ENCODE results near the gene VPS35.

DNA sequence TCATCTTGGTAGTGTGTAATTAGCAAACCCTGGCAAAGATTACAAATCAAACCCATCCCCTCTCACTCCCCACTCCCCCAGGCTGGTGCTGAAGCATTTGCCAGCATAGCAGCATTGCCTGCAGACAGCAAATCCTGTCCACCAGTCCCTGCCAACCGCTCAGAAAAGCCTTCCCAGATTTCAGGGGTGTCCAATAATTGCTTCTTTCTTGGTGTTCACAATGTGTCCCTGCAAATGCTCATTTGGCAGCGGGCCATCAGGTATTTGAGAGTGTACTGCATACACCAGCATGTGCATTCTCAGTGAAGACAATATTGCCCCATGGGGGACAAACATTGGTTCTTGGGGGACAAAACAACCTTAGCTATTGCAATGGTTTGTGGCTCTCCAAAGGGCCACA is 28.7 kb upstream of the VPS35 start:
- TF ChIP-seq, protein P1, sequence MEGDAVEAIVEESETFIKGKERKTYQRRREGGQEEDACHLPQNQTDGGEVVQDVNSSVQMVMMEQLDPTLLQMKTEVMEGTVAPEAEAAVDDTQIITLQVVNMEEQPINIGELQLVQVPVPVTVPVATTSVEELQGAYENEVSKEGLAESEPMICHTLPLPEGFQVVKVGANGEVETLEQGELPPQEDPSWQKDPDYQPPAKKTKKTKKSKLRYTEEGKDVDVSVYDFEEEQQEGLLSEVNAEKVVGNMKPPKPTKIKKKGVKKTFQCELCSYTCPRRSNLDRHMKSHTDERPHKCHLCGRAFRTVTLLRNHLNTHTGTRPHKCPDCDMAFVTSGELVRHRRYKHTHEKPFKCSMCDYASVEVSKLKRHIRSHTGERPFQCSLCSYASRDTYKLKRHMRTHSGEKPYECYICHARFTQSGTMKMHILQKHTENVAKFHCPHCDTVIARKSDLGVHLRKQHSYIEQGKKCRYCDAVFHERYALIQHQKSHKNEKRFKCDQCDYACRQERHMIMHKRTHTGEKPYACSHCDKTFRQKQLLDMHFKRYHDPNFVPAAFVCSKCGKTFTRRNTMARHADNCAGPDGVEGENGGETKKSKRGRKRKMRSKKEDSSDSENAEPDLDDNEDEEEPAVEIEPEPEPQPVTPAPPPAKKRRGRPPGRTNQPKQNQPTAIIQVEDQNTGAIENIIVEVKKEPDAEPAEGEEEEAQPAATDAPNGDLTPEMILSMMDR (IDR thresholded peaks at IDR 0.05), result no peak
- no peak for TF ChIP-seq EP300 (IDR thresholded peaks at IDR 0.05)
- TF ChIP-seq POLR2AphosphoS5 (IDR thresholded peaks at IDR 0.05), result no peak
- TF ChIP-seq POLR2A (IDR thresholded peaks at IDR 0.05), result no peak
